K562 (cell line): Measurements from ENCODE around the gene ITGBL1. TPM values are rescaled to one million over a fixed set of nuclear protein-coding genes. Genes with fewer than 3 reads are reported as not detected.

ENCODE experiments used
- MYC ChIP-seq, 2 experiments: fragments of 250-450 bp in 1 of 2; sonication (Bioruptor Pico) in 1 of 2; IDR thresholded peaks; 2 replicates each; pipeline versions ENCODE4 v1.5.1 to v1.6.1; 2012 to 2021; ENCODE audit warnings: low read depth in 2 of 2, borderline replicate concordance in 1 of 2, improper control_type of control experiment in 1 of 2, low read length in 1 of 2, mild to moderate bottlenecking in 1 of 2, moderate library complexity in 1 of 2
- THRB ChIP-seq: fragments of 450-650 bp; formaldehyde crosslinking; conservative IDR thresholded peaks from 2 replicates; pipeline ENCODE4 v1.4.0; 2022; ENCODE audit warnings: mild to moderate bottlenecking, missing genetic modification characterization
- ZBTB49 ChIP-seq: sonication (generic); formaldehyde crosslinking; IDR thresholded peaks from 2 replicates; pipeline ENCODE4 v1.8.0; 2022; ENCODE audit warnings: missing genetic modification reagents, mild to moderate bottlenecking, borderline replicate concordance
- ZNF740 ChIP-seq, 3 experiments: fragments of 200-800 bp in 1 of 3; sonication (Bioruptor generic) in 1 of 3; sonication (generic) in 1 of 3; formaldehyde crosslinking in 1 of 3; IDR thresholded peaks; 2 replicates each; pipeline versions ENCODE4 v1.6.1 to v1.8.0; 2016 to 2022; ENCODE audit warnings: mild to moderate bottlenecking in 2 of 3, missing compliant biosample characterization in 2 of 3, missing genetic modification characterization in 2 of 3, missing genetic modification reagents in 1 of 3
- polyA plus RNA-seq, 8 experiments: library from polyadenylated mRNA; depleted of rRNA in 4 of 8; stranded (reverse) in 5 of 8; unstranded in 3 of 8; fragments of >200 nt; fragmentation: Nextera tagmentation in 2 of 8; fragmentation: Illumina TruSeq in 1 of 8; extraction: Ambion mirVana in 2 of 8; extraction: Trizol in 1 of 8; gene quantifications; 2 replicates each; pipeline versions ENCODE4 v1.2.1 to v1.2.3, GENCODE V29; 2011 to 2014; ENCODE audit warnings: inconsistent platforms in 1 of 8, missing spikeins in 1 of 8
- total RNA-seq, 7 experiments: library from RNA; depleted of rRNA in 6 of 7; stranded (reverse); fragments of >200 nt in 6 of 7; fragmentation: Illumina TruSeq in 2 of 7; extraction: Trizol in 2 of 7; gene quantifications; 2 replicates each; pipeline versions ENCODE4 v1.2.1 to v1.2.3, GENCODE V29; 2011 to 2021; ENCODE audit warnings: low replicate concordance in 1 of 7

The ITGBL1 gene
- total and polyA plus RNA-seq, 9 of the 15 experiments (the other 6 are each of a cell fraction or from before 2014, with no cell fraction given): 0.04 to 0.73 (median 0.32) TPM; not detected in 1

GRCh38 chr13:101673360-101674105 is 221.1 kb downstream of the ITGBL1 start (continued):
- TF ChIP-seq ZNF740 (CRISPR knock-in tag; IDR thresholded peaks at IDR 0.05) (no peak), ZNF740 (tag; IDR thresholded peaks at IDR 0.05) (no peak), ZBTB49 (CRISPR knock-in tag) (no peak), MYC (IDR thresholded peaks at IDR 0.05; ENCODE audit: low read depth, low read length) (no peak), MYC (CRISPR knock-in tag; IDR thresholded peaks at IDR 0.05; ENCODE audit: borderline replicate concordance, low read depth) (no peak), THRB (CRISPR knock-in tag) (no peak)
